Stimulated activated CD8-positive, alpha-beta memory T cell treated with anti-CD3 and anti-CD28 coated beads, Interleukin-4, amount 100 ng/mL, for 4 hours (primary cell): Measurements from ENCODE around the gene FANCD2OS.
"Not testable (repeated sequence)": the region's sequence is repeated elsewhere in the genome, so short reads cannot be mapped to it uniquely, and the experiment has no call there.

Experiments used
- DNase-seq, 2 donors: peaks; one replicate each; pipeline ENCODE4 v3.0.0-alpha.2; 2020; ENCODE audit warnings: low read depth in 2 of 2, low spot score in 1 of 2

The FANCD2OS gene

GRCh38 chr3:10093678-10094077 lies 14.4 kb downstream of the FANCD2OS start:
- no peak for DNase-seq

GRCh38 chr3:10091387-10091786 lies 16.7 kb downstream of the FANCD2OS start:
- DNase-seq: not testable (repeated sequence)

GRCh38 chr3:10090774-10091173 lies 17.3 kb downstream of the FANCD2OS start:
- DNase-seq: not testable (repeated sequence)

- DNase-seq: no peak
Measured at GRCh38 chr3:10090179-10090578, 17.9 kb downstream of the FANCD2OS start.

GRCh38 chr3:10088256-10088655 lies 19.8 kb downstream of the FANCD2OS start:
- DNase-seq: no peak

GRCh38 chr3:10085738-10086137 lies 22.3 kb downstream of the FANCD2OS start:
- DNase-seq: no peak

- DNase-seq: no peak
Measured at GRCh38 chr3:10081871-10082270, 26.2 kb downstream of the FANCD2OS start.

- no peak for DNase-seq
Measured at GRCh38 chr3:10074666-10075065, 33.4 kb downstream of the FANCD2OS start.

GRCh38 chr3:10070077-10070476 lies 38.0 kb downstream of the FANCD2OS start:
- DNase-seq: not testable (repeated sequence)

- no peak for DNase-seq
Measured at GRCh38 chr3:10055097-10055496, 53.0 kb downstream of the FANCD2OS start.
